ENCODE measurements around the gene ITPA.

ITPA gene

DNA sequence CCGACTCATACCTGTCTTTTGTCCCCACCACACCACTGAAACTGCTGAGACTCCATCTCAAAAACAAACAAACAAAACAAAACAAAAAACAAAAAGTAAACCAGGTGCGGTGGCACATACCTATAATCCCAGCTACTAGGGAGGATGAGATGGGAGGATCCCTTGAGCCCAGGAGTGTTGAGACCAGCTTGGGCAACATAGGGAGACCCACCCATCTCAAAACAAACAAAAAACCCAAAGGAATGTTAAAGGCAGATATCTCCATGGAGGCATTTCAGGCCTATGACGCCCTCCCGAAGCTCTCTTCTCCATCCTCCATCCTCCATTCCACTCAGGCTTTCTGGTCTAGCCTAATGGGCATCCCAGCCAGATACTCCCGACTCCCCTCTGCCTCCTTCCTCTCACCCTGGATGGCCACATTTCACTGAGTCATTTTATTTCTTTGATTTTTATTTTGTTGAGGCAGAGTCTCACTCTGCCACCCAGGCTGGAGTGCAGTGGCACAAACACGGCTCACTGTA, 32.9 kb downstream of the ITPA start:
- Histone ChIP-seq H3K27me3 (ENCODE audit: insufficient read depth, low read length) (peaks cover 41% of the 10 kb centered on the region), H3K4me3 (ENCODE audit: low read length) (no peak overlapping the region), H3K36me3 (ENCODE audit: insufficient read depth, low read length) (no peaks in the 10 kb centered on the region), H3K9me3 (ENCODE audit: low read length) (peaks cover 3% of the 10 kb centered on the region), H3K4me1 (ENCODE audit: insufficient read depth, low read length) (no peaks in the 10 kb centered on the region), H2AFZ (ENCODE audit: low read depth, low read length) (no peak overlapping the region)

DNA sequence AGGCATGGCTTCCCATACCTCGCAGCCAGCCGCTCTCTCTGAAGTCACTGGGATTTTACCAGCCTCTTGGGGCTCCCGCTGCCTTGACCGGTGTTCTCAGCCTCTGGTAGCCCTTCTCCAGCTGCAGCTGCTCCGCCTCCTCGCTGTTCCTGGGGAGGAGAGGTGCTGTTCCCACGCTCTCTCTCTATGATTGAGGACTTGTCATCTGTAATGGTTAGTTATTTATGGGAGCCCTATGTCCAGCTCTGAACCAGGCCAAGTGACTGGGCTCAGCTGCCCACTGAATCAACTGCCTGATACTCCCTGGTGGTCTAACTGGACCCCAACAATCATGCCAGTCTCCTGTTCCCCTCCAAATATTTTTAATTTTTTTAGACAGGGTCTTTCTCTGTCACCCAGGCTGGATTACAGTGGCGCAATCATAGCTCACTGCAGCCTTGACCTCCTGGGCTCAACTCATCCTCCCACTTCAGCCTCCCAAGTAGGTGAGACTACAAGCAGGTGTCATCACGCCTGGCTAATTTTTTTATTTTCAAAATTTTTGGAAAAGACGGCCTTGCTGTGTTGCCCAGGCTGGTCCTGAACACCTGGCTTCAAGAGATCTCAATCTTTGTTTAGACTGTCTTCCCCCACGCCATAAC, 34.5 kb downstream of the ITPA start:
- H2AFZ ChIP-seq (ENCODE audit: low read depth, low read length), result no peak overlapping the region
- no peak overlapping the region for H3K4me3 ChIP-seq (ENCODE audit: low read length)
- no peaks in the 10 kb centered on the region for H3K9me3 ChIP-seq (ENCODE audit: low read length)
- no peaks in the 10 kb centered on the region for H3K36me3 ChIP-seq (ENCODE audit: insufficient read depth, low read length)
- peaks cover 33% of the 10 kb centered on the region for H3K27me3 ChIP-seq (ENCODE audit: insufficient read depth, low read length)
- no peaks in the 10 kb centered on the region for H3K4me1 ChIP-seq (ENCODE audit: insufficient read depth, low read length)

DNA sequence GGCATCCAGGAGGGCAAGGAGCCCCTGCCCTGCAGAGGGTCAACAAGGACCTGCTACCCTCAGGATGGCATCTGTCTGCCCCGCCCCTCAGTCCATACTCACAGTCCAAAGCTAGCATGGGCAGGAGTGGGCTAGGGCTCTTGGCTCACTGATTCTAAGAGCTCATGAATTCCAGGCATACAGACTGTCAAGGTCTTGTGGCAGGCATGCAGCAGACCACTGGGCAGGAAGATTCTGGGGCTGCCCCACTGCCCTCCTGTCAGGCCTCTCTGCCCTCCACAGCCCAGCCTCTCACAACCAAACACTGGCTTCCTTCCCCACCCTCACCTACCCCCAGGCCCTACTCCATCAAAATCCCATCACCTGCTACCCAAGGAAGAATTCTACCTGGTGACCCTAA, 35.3 kb downstream of the ITPA start:
- H3K36me3 ChIP-seq (ENCODE audit: insufficient read depth, low read length), result no peaks in the 10 kb centered on the region
- H2AFZ ChIP-seq (ENCODE audit: low read depth, low read length), result no peak overlapping the region
- H3K27me3 ChIP-seq (ENCODE audit: insufficient read depth, low read length), result peaks cover 30% of the 10 kb centered on the region
- no peaks in the 10 kb centered on the region for H3K9me3 ChIP-seq (ENCODE audit: low read length)
- no peak overlapping the region for H3K4me3 ChIP-seq (ENCODE audit: low read length)
- H3K4me1 ChIP-seq (ENCODE audit: insufficient read depth, low read length), result no peaks in the 10 kb centered on the region

DNA sequence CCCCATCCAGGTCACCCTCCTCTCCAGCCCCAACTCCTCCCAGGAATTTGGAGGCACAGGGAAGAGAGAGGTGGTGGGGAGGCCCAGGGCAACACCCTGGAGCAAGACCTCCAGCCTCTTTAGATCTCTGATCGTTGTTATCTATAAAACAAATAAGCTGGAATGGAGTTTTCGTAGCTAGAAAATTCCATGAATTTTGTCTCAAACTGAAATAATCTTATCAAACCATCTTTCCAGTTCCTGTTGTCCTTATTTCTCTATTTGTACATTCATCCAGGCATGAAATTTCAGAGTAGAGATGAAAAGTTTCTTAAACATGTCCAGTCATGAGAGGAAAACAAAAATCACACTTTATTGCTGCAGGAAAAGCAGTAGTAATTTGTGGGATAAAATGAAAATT, 35.9 kb downstream of the ITPA start:
- Histone ChIP-seq H3K4me3 (ENCODE audit: low read length) (no peak overlapping the region), H3K9me3 (ENCODE audit: low read length) (no peaks in the 10 kb centered on the region), H3K27me3 (ENCODE audit: insufficient read depth, low read length) (peaks cover 25% of the 10 kb centered on the region), H2AFZ (ENCODE audit: low read depth, low read length) (no peak overlapping the region), H3K36me3 (ENCODE audit: insufficient read depth, low read length) (peaks cover 3% of the 10 kb centered on the region), H3K4me1 (ENCODE audit: insufficient read depth, low read length) (no peaks in the 10 kb centered on the region)

DNA sequence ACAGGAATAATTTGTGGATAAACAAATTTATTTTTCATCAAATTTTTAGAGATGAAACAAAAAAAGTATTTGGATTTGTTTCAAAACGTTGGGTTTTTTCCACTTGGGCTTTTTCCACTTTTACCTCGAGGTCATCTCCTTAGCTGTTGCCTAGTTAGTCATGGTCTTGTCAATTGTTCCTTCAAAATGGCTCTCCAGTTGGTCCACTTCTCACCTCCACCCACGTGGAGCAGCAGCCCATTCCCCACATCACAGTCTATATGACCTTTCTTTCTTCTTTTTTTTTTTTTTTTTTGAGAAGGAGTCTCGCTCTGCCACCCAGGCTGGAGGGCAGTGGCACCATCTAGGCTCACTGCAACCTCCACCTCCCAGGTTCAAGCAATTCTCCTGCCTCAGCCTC, 36.4 kb downstream of the ITPA start:
- H3K36me3 ChIP-seq (ENCODE audit: insufficient read depth, low read length), result peaks cover 5% of the 10 kb centered on the region
- peaks cover 19% of the 10 kb centered on the region for H3K27me3 ChIP-seq (ENCODE audit: insufficient read depth, low read length)
- H3K4me1 ChIP-seq (ENCODE audit: insufficient read depth, low read length), result no peaks in the 10 kb centered on the region
- H2AFZ ChIP-seq (ENCODE audit: low read depth, low read length), result no peak overlapping the region
- H3K4me3 ChIP-seq (ENCODE audit: low read length), result no peak overlapping the region
- no peaks in the 10 kb centered on the region for H3K9me3 ChIP-seq (ENCODE audit: low read length)

DNA sequence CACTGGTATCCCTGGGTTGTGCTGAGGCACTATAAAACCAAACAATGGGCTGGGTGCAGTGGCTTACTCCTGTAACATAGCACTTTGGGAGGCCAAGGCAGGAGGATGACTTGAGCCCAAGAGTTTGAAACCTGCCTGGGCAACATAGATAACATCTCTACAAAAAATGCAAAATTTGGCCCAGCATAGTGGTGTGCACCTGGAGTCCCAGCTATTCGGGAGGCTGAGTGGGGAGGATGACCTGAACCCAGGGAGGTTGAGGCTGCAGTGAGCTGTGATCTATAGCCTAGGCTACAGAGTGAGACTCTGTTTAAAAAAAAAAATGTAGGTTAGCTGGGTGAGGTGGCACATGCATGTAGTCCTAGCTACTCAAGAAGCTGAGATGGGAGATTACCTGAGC, 37.4 kb downstream of the ITPA start:
- no peak overlapping the region for H3K4me3 ChIP-seq (ENCODE audit: low read length)
- H3K36me3 ChIP-seq (ENCODE audit: insufficient read depth, low read length), result peaks cover 11% of the 10 kb centered on the region
- no peaks in the 10 kb centered on the region for H3K4me1 ChIP-seq (ENCODE audit: insufficient read depth, low read length)
- H2AFZ ChIP-seq (ENCODE audit: low read depth, low read length), result no peak overlapping the region
- H3K27me3 ChIP-seq (ENCODE audit: insufficient read depth, low read length), result peaks cover 11% of the 10 kb centered on the region
- H3K9me3 ChIP-seq (ENCODE audit: low read length), result no peaks in the 10 kb centered on the region

DNA sequence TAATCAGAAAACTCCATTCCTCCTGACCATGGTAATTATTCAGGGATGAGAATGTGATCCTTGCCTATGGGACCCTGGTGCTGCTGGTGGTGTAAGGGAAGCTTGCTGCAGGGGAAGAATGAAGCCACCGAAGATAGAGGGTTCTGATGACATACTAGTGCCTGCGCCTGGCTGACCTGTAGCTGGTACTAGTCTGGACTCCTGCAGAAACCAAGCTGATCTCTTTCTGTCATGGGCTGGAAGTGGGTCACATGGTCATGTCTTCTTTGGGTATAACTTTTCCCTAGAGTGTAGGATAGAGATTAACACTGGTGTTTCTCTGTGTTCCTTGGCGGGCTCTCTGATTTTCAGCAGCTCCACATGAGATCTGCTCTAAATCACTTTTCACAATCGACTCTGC, 38.3 kb downstream of the ITPA start:
- H3K4me1 ChIP-seq (ENCODE audit: insufficient read depth, low read length), result no peaks in the 10 kb centered on the region
- H3K36me3 ChIP-seq (ENCODE audit: insufficient read depth, low read length), result peaks cover 20% of the 10 kb centered on the region
- H2AFZ ChIP-seq (ENCODE audit: low read depth, low read length), result no peak overlapping the region
- no peak overlapping the region for H3K4me3 ChIP-seq (ENCODE audit: low read length)
- no peaks in the 10 kb centered on the region for H3K9me3 ChIP-seq (ENCODE audit: low read length)
- peaks cover 11% of the 10 kb centered on the region for H3K27me3 ChIP-seq (ENCODE audit: insufficient read depth, low read length)

DNA sequence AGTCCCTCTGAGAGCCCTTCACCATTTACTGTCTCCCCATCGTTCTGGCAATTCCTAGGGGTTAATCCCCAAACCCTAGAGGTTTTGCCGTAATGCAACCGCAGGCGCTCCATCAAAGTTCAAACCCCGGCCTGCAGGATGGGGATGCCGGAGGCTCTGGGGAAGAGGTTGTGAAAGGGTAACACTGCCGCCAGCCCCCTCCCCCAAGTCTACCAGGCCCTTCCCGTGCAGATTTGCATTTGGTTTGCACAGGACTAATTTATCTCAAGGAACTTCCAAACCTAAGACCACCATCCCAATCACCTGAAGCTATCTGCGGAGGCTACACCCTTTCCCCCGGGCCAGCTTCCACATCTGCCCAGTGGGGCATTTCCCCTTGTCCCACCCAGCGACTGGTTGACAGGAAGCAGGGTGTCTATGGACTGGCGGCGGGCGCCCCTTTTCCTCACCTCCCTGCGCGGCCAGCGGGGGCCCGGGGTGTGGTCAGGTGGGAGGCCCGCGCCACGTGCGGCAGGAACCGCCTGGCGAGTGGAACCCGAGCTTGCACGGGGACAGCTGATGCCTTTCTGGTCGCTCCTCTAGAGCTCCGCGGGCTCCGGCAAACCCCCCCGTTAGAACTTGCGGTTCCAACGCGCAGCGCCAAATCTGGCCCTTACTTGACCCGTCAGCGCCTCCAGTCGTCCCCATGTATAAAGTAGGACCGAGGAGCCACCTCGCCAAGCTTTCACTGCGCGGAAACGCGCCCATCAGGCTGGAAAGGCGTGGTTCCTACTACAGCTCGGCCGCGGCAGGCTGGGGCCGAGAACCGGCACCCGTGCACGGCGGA, 39.1 kb downstream of the ITPA start:
- Histone ChIP-seq H3K4me1 (ENCODE audit: insufficient read depth, low read length) (no peaks in the 10 kb centered on the region), H3K27me3 (ENCODE audit: insufficient read depth, low read length) (peaks cover 11% of the 10 kb centered on the region), H3K36me3 (ENCODE audit: insufficient read depth, low read length) (peaks cover 25% of the 10 kb centered on the region), H2AFZ (ENCODE audit: low read depth, low read length) (no peak overlapping the region), H3K4me3 (ENCODE audit: low read length) (no peak overlapping the region), H3K9me3 (ENCODE audit: low read length) (no peaks in the 10 kb centered on the region)

DNA sequence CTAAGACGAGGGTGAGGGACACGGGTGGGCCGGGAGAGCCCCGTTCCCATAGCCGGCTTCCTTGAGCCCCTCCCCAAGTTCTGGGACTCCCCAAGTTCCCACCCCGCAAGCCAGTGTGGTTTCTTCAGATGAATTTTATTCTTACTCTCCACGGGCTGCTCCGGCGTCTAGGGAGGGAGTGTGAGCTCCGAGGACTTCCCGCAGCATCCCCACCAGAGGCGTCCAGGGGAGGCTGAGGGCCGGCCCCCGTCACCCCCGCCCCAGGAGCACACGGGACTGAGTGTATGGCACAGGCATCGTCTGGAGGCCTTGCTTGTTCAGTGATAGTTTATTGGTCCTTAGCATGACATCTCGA, 39.7 kb downstream of the ITPA start:
- no peaks in the 10 kb centered on the region for H3K4me1 ChIP-seq (ENCODE audit: insufficient read depth, low read length)
- no peaks in the 10 kb centered on the region for H3K9me3 ChIP-seq (ENCODE audit: low read length)
- H3K36me3 ChIP-seq (ENCODE audit: insufficient read depth, low read length), result peaks cover 27% of the 10 kb centered on the region
- H2AFZ ChIP-seq (ENCODE audit: low read depth, low read length), result no peak overlapping the region
- no peak overlapping the region for H3K4me3 ChIP-seq (ENCODE audit: low read length)
- peaks cover 11% of the 10 kb centered on the region for H3K27me3 ChIP-seq (ENCODE audit: insufficient read depth, low read length)

DNA sequence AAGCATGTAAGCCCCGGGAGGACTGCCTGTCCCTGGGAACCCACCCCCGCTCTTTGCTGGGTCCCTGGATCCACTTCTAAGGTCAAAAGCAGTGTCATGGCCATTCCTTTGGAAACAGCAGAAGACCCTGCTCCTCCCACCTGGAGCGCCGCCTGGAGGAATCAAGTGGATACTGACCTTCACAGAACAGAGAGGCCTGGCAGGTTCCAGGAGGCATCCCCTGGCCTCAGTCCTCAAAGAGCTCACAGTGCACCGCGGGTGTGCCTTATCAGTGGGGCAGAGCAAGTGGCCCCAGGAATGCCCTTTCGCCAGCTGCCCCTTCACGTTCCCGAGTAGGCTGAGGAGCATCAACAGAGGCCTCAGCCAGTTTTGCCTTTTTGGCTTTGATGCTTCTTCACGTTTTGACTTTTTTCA, 40.8 kb downstream of the ITPA start:
- Histone ChIP-seq H3K9me3 (ENCODE audit: low read length) (no peaks in the 10 kb centered on the region), H3K27me3 (ENCODE audit: insufficient read depth, low read length) (peaks cover 11% of the 10 kb centered on the region), H3K4me3 (ENCODE audit: low read length) (no peak overlapping the region), H3K36me3 (ENCODE audit: insufficient read depth, low read length) (peaks cover 37% of the 10 kb centered on the region), H2AFZ (ENCODE audit: low read depth, low read length) (no peak overlapping the region), H3K4me1 (ENCODE audit: insufficient read depth, low read length) (no peaks in the 10 kb centered on the region)

DNA sequence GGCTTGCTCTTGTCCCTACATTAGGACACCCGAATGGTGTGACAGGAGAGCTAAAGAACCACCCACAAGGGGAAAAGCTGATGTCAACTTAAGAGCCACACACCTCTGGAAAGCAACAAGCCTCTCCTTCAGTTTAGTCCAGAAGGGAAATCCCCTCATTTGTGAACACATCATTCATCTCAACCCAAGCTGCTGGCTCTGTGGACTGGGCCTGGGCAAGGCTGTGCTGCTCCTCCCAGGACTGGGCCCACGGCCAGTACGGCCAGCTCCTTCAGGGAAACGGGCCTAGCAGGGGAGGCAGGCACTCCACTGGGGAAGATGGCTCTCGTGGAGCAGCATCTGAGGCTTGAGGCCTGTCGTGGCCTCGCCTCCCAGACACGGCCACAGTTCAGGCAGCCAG, 42.5 kb downstream of the ITPA start:
- no peak overlapping the region for H2AFZ ChIP-seq (ENCODE audit: low read depth, low read length)
- no peaks in the 10 kb centered on the region for H3K4me1 ChIP-seq (ENCODE audit: insufficient read depth, low read length)
- no peak overlapping the region for H3K4me3 ChIP-seq (ENCODE audit: low read length)
- H3K36me3 ChIP-seq (ENCODE audit: insufficient read depth, low read length), result peaks cover 53% of the 10 kb centered on the region
- peaks cover 11% of the 10 kb centered on the region for H3K27me3 ChIP-seq (ENCODE audit: insufficient read depth, low read length)
- H3K9me3 ChIP-seq (ENCODE audit: low read length), result no peaks in the 10 kb centered on the region

DNA sequence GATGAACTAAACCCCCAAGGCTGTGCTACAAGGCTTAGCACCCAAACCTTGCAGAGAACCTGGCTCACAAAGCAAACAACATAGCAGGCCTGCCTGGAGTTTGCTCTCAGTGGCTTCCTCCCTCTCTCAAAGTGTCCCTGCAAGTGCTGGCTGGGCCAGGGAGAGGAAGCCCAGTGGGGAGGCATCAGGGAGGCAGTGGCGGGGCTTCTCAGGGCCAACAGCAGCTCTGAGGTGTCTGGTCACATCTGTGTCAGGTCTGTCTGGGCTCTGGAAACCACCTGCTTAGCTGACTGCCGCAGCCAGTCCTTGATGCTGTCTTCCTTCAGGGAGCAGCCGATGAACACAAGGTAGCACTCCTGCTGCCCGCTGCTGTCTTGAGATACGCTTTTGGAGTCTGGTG, 46.4 kb downstream of the ITPA start:
- Histone ChIP-seq H3K4me3 (ENCODE audit: low read length) (no peak overlapping the region), H2AFZ (ENCODE audit: low read depth, low read length) (no peak overlapping the region), H3K27me3 (ENCODE audit: insufficient read depth, low read length) (no peaks in the 10 kb centered on the region), H3K36me3 (ENCODE audit: insufficient read depth, low read length) (peaks cover 69% of the 10 kb centered on the region), H3K4me1 (ENCODE audit: insufficient read depth, low read length) (no peaks in the 10 kb centered on the region), H3K9me3 (ENCODE audit: low read length) (peaks cover under 1% of the 10 kb centered on the region)

DNA sequence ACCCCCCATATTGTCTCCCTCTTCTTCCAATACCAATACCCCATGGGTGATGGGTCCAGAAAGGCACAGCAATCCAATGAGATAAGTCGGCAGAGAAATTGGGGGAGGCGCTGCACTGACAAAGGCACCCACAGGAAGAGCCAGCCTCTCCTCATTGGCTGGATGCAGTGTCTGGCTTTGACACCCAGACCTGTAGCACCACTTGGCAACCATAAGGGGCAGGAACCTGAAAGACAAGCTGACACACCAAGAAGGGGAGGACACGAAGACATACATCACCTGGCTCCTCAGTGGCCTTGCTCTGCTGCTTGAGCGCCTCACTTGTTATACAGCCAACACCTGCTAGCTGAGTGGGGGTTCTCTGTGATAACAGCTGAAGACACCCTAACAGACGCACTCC, 49.1 kb downstream of the ITPA start:
- no peak overlapping the region for H3K4me3 ChIP-seq (ENCODE audit: low read length)
- H3K9me3 ChIP-seq (ENCODE audit: low read length), result peaks cover 3% of the 10 kb centered on the region
- no peaks in the 10 kb centered on the region for H3K27me3 ChIP-seq (ENCODE audit: insufficient read depth, low read length)
- peaks cover 63% of the 10 kb centered on the region for H3K36me3 ChIP-seq (ENCODE audit: insufficient read depth, low read length)
- H2AFZ ChIP-seq (ENCODE audit: low read depth, low read length), result no peak overlapping the region
- H3K4me1 ChIP-seq (ENCODE audit: insufficient read depth, low read length), result no peaks in the 10 kb centered on the region

All from neuron (in vitro differentiated cells).